Uterus (tissue), 4 donors: ENCODE results near the gene BRIX1. TPM values are rescaled to one million over a fixed set of nuclear protein-coding genes. Genes with fewer than 3 reads are reported as not detected.
"Not testable (repeated sequence)": the region's sequence is repeated elsewhere in the genome, so short reads cannot be mapped to it uniquely, and the experiment has no call there.

ENCODE experiments used
- DNase-seq, 2 donors: peaks; one replicate each; pipeline ENCODE4 v3.0.0-alpha.2; 2019 to 2020
- H3K27ac ChIP-seq, 2 donors: fragments of 200-600 bp; sonication (generic); 1 replicate in 1 of 2; 2 replicates in 1 of 2; pipeline ENCODE4 v1.5.1; 2016 to 2018
- H3K27me3 ChIP-seq, 2 donors: fragments of 200-600 bp; sonication (generic); one replicate each; pipeline ENCODE4 v1.5.1; 2018 to 2019; ENCODE audit warnings: control low read depth in 1 of 2
- H3K36me3 ChIP-seq, 2 donors: fragments of 200-600 bp; sonication (generic); one replicate each; pipeline ENCODE4 v1.5.1; 2019; ENCODE audit warnings: control low read depth in 1 of 2
- H3K4me1 ChIP-seq, 2 donors: fragments of 200-600 bp; sonication (generic); one replicate each; pipeline ENCODE4 v1.5.1; 2018 to 2019; ENCODE audit warnings: control low read depth in 1 of 2
- H3K4me3 ChIP-seq, 2 donors: fragments of 200-600 bp; sonication (generic); 1 replicate in 1 of 2; 2 replicates in 1 of 2; pipeline ENCODE4 v1.5.1; 2018 to 2019; ENCODE audit warnings: mild to moderate bottlenecking in 1 of 2
- H3K9me3 ChIP-seq, 2 donors: fragments of 200-600 bp; sonication (generic); one replicate each; pipeline ENCODE4 v1.5.1; 2019; ENCODE audit warnings: control low read depth in 1 of 2
- CTCF ChIP-seq, 4 experiments: fragments of 200-600 bp in 2 of 4; fragments of 450-650 bp in 2 of 4; sonication (generic) in 2 of 4; IDR thresholded peaks; one replicate each; pipeline ENCODE4 v1.5.1; 2016 to 2019; ENCODE audit warnings: antibody characterized with exemption in 4 of 4, mild to moderate bottlenecking in 2 of 4, moderate library complexity in 1 of 4
- POLR2A ChIP-seq, 2 donors: fragments of 450-650 bp; IDR thresholded peaks; one replicate each; pipeline ENCODE4 v1.6.1; 2016; ENCODE audit warnings: antibody characterized with exemption in 2 of 2, mild to moderate bottlenecking in 1 of 2, moderate library complexity in 1 of 2
- intact Hi-C: fragments of 100-400 bp; cut with DNase I; formaldehyde crosslinking; loops from one replicate; pipeline ENCODE4 v1.15.1; 2023; ENCODE audit warnings: low total_unique reads
- total RNA-seq, 4 donors: library from RNA; depleted of rRNA in 3 of 4; stranded (reverse); fragments of >200 nt in 3 of 4; gene quantifications; one replicate each; pipeline versions ENCODE4 v1.1.0 to v1.2.4, GENCODE V29; 2014 to 2023
- donor health status: DM: yes; HTN: yes; CAD: no.

BRIX1 gene
- total RNA-seq, 4 donors from 2014 or later, result 6.4 to 46.0 (median 28.6) TPM

DNA sequence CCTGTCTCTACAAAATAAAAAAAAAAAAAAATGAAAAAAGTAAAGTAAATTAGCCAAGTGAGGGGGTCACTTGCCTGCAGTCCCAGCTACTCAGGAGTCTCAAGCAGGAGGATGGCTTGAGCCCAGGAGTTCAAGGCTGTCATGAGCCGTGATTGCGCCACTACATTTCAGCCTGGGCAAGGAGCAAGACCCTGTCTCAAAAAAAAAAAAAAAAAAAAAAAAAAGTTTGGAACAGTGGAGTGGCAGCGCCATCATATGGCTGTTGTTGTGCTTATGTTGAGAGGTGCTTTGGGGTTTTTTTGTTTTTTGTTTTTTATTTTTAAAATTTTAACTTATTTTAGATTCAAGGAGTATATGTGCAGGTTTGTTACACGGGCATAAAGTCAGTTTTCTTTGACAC lies 3.6 kb downstream of the BRIX1 start:
- H3K4me3 ChIP-seq, result no peak overlapping the region
- no peak overlapping the region for H3K27ac ChIP-seq
- no peaks in the 10 kb centered on the region for H3K36me3 ChIP-seq
- no peak for DNase-seq
- intact Hi-C loops, result no loop called here
- H3K9me3 ChIP-seq, result no peaks in the 10 kb centered on the region
- TF ChIP-seq POLR2A (IDR thresholded peaks at IDR 0.05) (no peak), CTCF (IDR thresholded peaks at IDR 0.05) (no peak)
- no peaks in the 10 kb centered on the region for H3K27me3 ChIP-seq
- H3K4me1 ChIP-seq, result peaks cover 10 to 14% of the 10 kb centered on the region in 2 donors

DNA sequence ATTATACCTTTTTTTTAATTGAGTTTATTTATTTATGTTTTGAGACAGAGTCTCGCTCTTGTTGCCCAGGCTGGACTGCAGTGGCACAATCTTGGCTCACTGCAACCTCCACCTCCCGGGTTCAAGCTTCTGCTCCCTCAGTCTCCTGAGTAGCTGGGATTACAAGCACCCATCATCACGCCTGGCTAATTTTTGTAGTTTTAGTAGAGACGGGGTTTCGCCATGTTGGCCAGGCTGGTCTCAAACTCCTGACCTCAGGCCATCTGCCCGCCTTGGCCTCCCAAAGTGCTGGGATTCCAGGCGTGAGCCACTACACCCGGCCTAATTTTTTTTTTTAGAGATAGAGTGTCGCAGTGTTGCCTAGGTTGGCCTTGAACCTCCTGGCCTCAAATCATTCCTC lies 7.7 kb downstream of the BRIX1 start:
- H3K36me3 ChIP-seq, H3K9me3 ChIP-seq, DNase-seq, intact Hi-C loops, H3K4me1 ChIP-seq, H3K27ac ChIP-seq, H3K27me3 ChIP-seq, H3K4me3 ChIP-seq: not testable (repeated sequence)

- H3K36me3 ChIP-seq, result no peaks in the 10 kb centered on the region
- H3K4me1 ChIP-seq, result peaks cover 0 to 7% of the 10 kb centered on the region in 2 donors
- intact Hi-C loops, result no loop called here
- H3K9me3 ChIP-seq, result no peaks in the 10 kb centered on the region
- H3K4me3 ChIP-seq, result no peak overlapping the region
- no peak for TF ChIP-seq CTCF (IDR thresholded peaks at IDR 0.05)
- no peak for TF ChIP-seq POLR2A (IDR thresholded peaks at IDR 0.05)
- no peaks in the 10 kb centered on the region for H3K27me3 ChIP-seq
- H3K27ac ChIP-seq, result peak overlapping the region in 1 of 2 donors; percentile 8
- DNase-seq, result no peak
Measured at GRCh38 chr5:34923694-34924461, 8.4 kb downstream of the BRIX1 start.

DNA sequence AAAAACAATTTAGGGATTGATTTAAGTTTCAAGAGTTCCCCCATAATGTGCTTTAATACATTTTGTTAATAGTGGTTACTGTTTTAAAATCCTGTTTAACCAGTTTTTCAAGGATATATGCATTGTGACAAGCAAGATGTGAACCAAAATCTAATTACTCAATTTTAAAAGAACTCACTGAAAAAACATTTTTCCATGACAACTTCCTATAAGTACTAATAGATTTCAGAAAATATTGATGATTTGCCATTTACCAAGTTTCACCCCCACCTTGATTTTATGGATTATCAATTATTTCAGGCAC lies 8.9 kb downstream of the BRIX1 start:
- Histone ChIP-seq H3K27me3 (no peaks in the 10 kb centered on the region), H3K27ac (peak overlapping the region in 1 of 2 donors; percentile 8), H3K9me3 (no peaks in the 10 kb centered on the region), H3K4me1 (peaks cover 0 to 7% of the 10 kb centered on the region in 2 donors), H3K4me3 (no peak overlapping the region), H3K36me3 (no peaks in the 10 kb centered on the region)
- TF ChIP-seq POLR2A (IDR thresholded peaks at IDR 0.05) (no peak), CTCF (IDR thresholded peaks at IDR 0.05) (no peak)
- no peak for DNase-seq
- intact Hi-C loops, result no loop called here

GRCh38 chr5:34926318-34926888 lies 10.9 kb downstream of the BRIX1 start:
- TF ChIP-seq CTCF (IDR thresholded peaks at IDR 0.05), result no peak
- no peak for TF ChIP-seq POLR2A (IDR thresholded peaks at IDR 0.05)
- H3K9me3 ChIP-seq, result no peaks in the 10 kb centered on the region
- no peak overlapping the region for H3K27ac ChIP-seq
- peaks cover 0 to 7% of the 10 kb centered on the region in 2 donors for H3K4me1 ChIP-seq
- H3K36me3 ChIP-seq, result no peaks in the 10 kb centered on the region
- no peaks in the 10 kb centered on the region for H3K27me3 ChIP-seq
- H3K4me3 ChIP-seq, result no peak overlapping the region
- DNase-seq, result no peak
- intact Hi-C loops, result no loop called here
